Stimulated activated CD8-positive, alpha-beta memory T cell treated with anti-CD3 and anti-CD28 coated beads, Interleukin-7, amount 100 ng/mL, for 1 hour (primary cell): ENCODE measurements around the gene MMRN2.
"Not testable (repeated sequence)": the region's sequence is repeated elsewhere in the genome, so short reads cannot be mapped to it uniquely, and the experiment has no call there.

Experiments
- DNase-seq, 2 donors: peaks; one replicate each; pipeline ENCODE4 v3.0.0-alpha.2; 2020; ENCODE audit warnings: low read depth in 2 of 2

Gene MMRN2

GRCh38 chr10:86956848-86957448 is 467 bp downstream of the MMRN2 start:
- DNase-seq, result no peak

GRCh38 chr10:86956195-86956847 is 1.1 kb downstream of the MMRN2 start:
- no peak for DNase-seq

GRCh38 chr10:86955501-86956194 is 1.8 kb downstream of the MMRN2 start:
- no peak for DNase-seq

- no peak for DNase-seq
Observed at GRCh38 chr10:86954681-86955500, 2.5 kb downstream of the MMRN2 start.

GRCh38 chr10:86953747-86954680 is 3.4 kb downstream of the MMRN2 start:
- no peak for DNase-seq

- not testable (repeated sequence) for DNase-seq
Observed at GRCh38 chr10:86952697-86953096, 4.7 kb downstream of the MMRN2 start.

GRCh38 chr10:86952106-86952505 is 5.3 kb downstream of the MMRN2 start:
- no peak for DNase-seq

GRCh38 chr10:86951184-86951761 is 6.1 kb downstream of the MMRN2 start:
- DNase-seq, result no peak

- no peak for DNase-seq
Observed at GRCh38 chr10:86950349-86950748, 7.1 kb downstream of the MMRN2 start.

GRCh38 chr10:86947806-86948205 is 9.6 kb downstream of the MMRN2 start:
- not testable (repeated sequence) for DNase-seq

- no peak for DNase-seq
Observed at GRCh38 chr10:86946213-86947155, 10.9 kb downstream of the MMRN2 start.

GRCh38 chr10:86945361-86946212 is 11.8 kb downstream of the MMRN2 start:
- no peak for DNase-seq

GRCh38 chr10:86944907-86945306 is 12.5 kb downstream of the MMRN2 start:
- no peak for DNase-seq

GRCh38 chr10:86944471-86944870 is 12.9 kb downstream of the MMRN2 start:
- DNase-seq, result no peak

GRCh38 chr10:86944031-86944419 is 13.4 kb downstream of the MMRN2 start:
- no peak for DNase-seq

GRCh38 chr10:86943316-86944030 is 13.9 kb downstream of the MMRN2 start:
- no peak for DNase-seq

GRCh38 chr10:86942441-86943315 is 14.7 kb downstream of the MMRN2 start:
- DNase-seq, result no peak
